AG04450 (cell line): ENCODE results near the gene ITPR3. TPM values are rescaled to one million over a fixed set of nuclear protein-coding genes. Genes with fewer than 3 reads are reported as not detected.

ENCODE experiments used
- CTCF ChIA-PET: fragments of 300-600, 350-600 bp; formaldehyde crosslinking; extraction: SDS; loops from one replicate; lab custom pipeline; 2022; ENCODE audit warnings: antibody characterized with exemption, inconsistent platforms; lab: Charles Lee
- POLR2A ChIA-PET: fragments of 350-600 bp; formaldehyde crosslinking; extraction: SDS; loops from one replicate; lab custom pipeline; 2021; ENCODE audit warnings: antibody characterized with exemption, inconsistent platforms; lab: Yijun Ruan, JAX
- DNase-seq: peaks from one replicate; pipeline ENCODE4 v3.0.0-alpha.2; 2011; ENCODE audit warnings: low read depth, low spot score
- H3K27ac ChIP-seq: one replicate; pipeline ENCODE4 v1.5.1; 2012; ENCODE audit warnings: low read depth, low read length, control low read depth
- H3K27me3 ChIP-seq: one replicate; pipeline ENCODE4 v1.6.0; 2012; ENCODE audit warnings: low read length; ENCODE audit not compliant: control insufficient read depth, insufficient read depth
- H3K4me3 ChIP-seq: 2 replicates; pipeline ENCODE4 v1.5.1; 2011; ENCODE audit warnings: mild to moderate bottlenecking, low read depth, low read length, control low read depth
- H3K9me3 ChIP-seq: 2 replicates; pipeline ENCODE4 v1.5.1; 2012; ENCODE audit warnings: low read length; ENCODE audit not compliant: control insufficient read depth, insufficient read depth
- polyA plus RNA-seq: library from polyadenylated mRNA; depleted of rRNA; stranded (reverse); fragments of >200 nt; gene quantifications from 2 replicates; pipeline ENCODE4 v1.2.3, GENCODE V29; 2011
- TF ChIP-seq, protein P1 (sequence below): IDR thresholded peaks from 2 replicates; pipeline ENCODE4 v1.5.1; 2011; ENCODE audit warnings: low read depth, low read length, control low read depth, inconsistent platforms

ITPR3 gene
- polyA plus RNA-seq, 1 experiment: 4.4 TPM

DNA sequence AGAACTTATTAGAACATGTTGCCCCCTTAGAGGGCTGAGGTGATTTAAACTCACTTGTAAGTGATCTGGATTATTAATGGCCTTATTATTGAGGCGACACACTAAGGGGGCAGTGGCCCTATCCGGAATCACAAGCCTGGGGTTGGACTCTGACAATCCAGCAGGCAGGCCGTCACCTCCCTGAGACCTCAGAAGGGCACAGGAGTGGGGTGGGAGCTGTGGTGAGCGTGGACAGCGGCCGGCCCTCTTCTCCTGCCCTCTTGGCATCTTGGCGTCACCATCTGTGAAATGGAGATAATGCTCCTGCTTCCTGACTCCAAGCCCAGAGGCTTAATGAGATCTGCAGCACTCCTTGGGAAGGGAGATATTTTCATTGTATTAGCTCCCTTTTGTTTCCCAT is 106.0 kb downstream of the ITPR3 start:
- TF ChIP-seq, protein P1, sequence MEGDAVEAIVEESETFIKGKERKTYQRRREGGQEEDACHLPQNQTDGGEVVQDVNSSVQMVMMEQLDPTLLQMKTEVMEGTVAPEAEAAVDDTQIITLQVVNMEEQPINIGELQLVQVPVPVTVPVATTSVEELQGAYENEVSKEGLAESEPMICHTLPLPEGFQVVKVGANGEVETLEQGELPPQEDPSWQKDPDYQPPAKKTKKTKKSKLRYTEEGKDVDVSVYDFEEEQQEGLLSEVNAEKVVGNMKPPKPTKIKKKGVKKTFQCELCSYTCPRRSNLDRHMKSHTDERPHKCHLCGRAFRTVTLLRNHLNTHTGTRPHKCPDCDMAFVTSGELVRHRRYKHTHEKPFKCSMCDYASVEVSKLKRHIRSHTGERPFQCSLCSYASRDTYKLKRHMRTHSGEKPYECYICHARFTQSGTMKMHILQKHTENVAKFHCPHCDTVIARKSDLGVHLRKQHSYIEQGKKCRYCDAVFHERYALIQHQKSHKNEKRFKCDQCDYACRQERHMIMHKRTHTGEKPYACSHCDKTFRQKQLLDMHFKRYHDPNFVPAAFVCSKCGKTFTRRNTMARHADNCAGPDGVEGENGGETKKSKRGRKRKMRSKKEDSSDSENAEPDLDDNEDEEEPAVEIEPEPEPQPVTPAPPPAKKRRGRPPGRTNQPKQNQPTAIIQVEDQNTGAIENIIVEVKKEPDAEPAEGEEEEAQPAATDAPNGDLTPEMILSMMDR: no peak
- Histone ChIP-seq H3K4me3 (no peak overlapping the region), H3K9me3 (no peaks in the 10 kb centered on the region), H3K27me3 (peaks cover 22% of the 10 kb centered on the region), H3K27ac (no peak overlapping the region)
- no peak for DNase-seq
- ChIA-PET CTCF (interaction anchor here (0.6 kb wide), 1 partner anchor 16 kb away, joined by 6 read pairs; the partner anchor contains the start of gene UQCC2), POLR2A (no interaction called here)

DNA sequence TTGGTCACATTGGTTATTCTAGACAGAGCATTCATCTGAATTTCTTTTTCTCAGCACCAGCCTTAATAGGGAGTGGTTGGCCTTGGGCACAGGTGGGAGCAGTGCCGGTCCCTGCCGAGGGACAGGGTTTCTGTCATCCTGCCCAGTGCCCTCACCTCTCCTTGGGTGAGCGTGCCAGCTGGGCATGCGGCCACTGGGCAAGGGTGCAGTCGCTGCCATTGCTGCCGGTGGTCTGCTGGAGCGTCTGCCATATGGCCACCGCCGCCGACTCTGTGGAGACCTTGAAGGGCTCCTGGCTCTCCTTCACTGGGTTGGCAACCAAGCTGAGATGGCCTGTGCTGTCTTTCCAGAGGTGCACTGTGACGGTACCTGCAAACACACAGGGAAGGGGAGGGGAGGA is 106.8 kb downstream of the ITPR3 start:
- peaks cover 15% of the 10 kb centered on the region for H3K27me3 ChIP-seq
- CTCF ChIA-PET: interaction anchor here (1.1 kb wide), 1 partner anchor 27 kb away, joined by 3 read pairs; no protein-coding TSS in a partner anchor
- H3K4me3 ChIP-seq: no peak overlapping the region
- no peak overlapping the region for H3K27ac ChIP-seq
- TF ChIP-seq, protein P1: no peak
- POLR2A ChIA-PET: no interaction called here
- DNase-seq: no peak
- H3K9me3 ChIP-seq: no peaks in the 10 kb centered on the region

DNA sequence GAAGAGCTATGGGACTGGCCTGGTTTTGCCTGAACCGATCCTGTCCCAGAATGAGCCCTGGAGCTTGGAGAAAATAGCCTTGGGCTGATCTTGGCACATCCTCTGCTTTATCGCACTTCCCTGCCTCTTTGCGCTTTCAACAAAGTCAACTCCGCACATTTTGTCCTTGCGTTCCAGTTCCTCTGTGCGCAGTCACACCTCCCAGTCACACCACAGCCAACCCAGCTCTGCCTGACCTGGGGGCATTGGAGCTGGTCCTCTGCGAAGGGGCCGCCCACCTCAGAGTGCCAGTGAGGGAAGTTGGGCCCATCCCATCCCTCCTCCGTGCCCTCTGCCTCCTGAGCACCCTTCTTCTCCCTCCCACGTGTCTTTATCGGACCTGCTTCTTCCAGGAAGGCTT is 107.3 kb downstream of the ITPR3 start:
- ChIA-PET POLR2A (no interaction called here), CTCF (interaction anchor here (1.1 kb wide), 1 partner anchor 27 kb away, joined by 3 read pairs; no protein-coding TSS in a partner anchor)
- H3K9me3 ChIP-seq: no peaks in the 10 kb centered on the region
- TF ChIP-seq, protein P1: no peak
- H3K27me3 ChIP-seq: peaks cover 15% of the 10 kb centered on the region
- no peak for DNase-seq
- H3K4me3 ChIP-seq: no peak overlapping the region
- no peak overlapping the region for H3K27ac ChIP-seq

DNA sequence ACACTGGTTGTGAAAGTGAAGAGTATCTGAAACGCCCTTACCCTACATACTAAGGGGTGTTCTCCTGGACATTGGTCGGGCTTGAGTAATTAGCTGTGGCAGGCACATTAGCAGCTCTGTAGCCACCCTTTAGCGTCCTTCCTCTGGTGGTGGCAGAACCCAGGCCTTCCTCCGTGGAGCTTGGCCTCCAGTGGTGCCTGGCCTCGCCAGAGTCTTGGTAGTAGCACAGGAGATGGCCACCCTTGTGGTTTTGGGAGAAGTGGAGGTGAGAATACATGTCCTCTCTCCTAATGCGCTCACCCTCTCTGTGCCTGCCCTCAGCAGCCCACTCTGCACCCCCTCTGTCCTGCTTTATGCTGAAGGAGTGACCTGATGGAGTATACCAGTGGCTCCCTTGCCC is 107.9 kb downstream of the ITPR3 start:
- H3K4me3 ChIP-seq: no peak overlapping the region
- DNase-seq: no peak
- no peaks in the 10 kb centered on the region for H3K9me3 ChIP-seq
- ChIA-PET POLR2A (no interaction called here), CTCF (no interaction called here)
- H3K27me3 ChIP-seq: peaks cover 10% of the 10 kb centered on the region
- no peak overlapping the region for H3K27ac ChIP-seq
- TF ChIP-seq, protein P1: no peak

DNA sequence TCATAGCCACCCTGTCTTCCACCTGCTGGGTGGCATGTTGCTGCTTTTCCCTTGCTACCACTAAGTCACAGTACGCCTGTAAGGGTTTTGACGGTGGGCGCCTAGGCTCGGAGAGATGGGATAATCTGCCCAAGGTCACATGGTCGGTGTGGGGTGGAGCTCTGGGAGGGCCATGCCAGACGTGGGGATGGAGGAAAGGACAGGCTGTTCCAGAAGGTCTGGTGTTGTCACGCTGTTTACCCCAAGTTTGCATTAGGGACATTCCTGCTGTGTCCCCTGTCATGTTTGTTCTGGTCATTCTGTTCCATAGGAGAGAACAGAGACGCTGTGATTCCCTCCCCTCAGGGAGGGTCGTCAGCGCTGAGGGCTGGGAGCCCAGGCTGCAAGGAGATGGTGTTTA is 109.5 kb downstream of the ITPR3 start:
- DNase-seq: no peak
- no peaks in the 10 kb centered on the region for H3K9me3 ChIP-seq
- ChIA-PET CTCF (no interaction called here), POLR2A (no interaction called here)
- H3K27ac ChIP-seq: no peak overlapping the region
- no peak overlapping the region for H3K4me3 ChIP-seq
- peaks cover 7% of the 10 kb centered on the region for H3K27me3 ChIP-seq
- TF ChIP-seq, protein P1: no peak
